OCI-LY1 (cell line): Measurements from ENCODE around the gene RAI1.

Experiments
- H2AFZ ChIP-seq: fragments of 200-600 bp; sonication (generic), shearing (Covaris generic); 2 replicates; pipeline ENCODE4 v1.6.0; 2014; ENCODE audit warnings: antibody characterized with exemption, mild to moderate bottlenecking, low read length
- H3F3A ChIP-seq: fragments of 200-600 bp; sonication (generic), shearing (Covaris generic); 2 replicates; pipeline ENCODE4 v1.6.0; 2014; ENCODE audit warnings: mild to moderate bottlenecking, antibody characterized with exemption, low read length, moderate library complexity; ENCODE audit not compliant: insufficient read depth
- H3K27ac ChIP-seq: fragments of 200-600 bp; sonication (generic); 2 replicates; pipeline ENCODE4 v1.5.1; 2014; ENCODE audit warnings: low read length, mixed run types, mild to moderate bottlenecking, low read depth; ENCODE audit not compliant: poor library complexity, severe bottlenecking
- H3K27me3 ChIP-seq: fragments of 200-600 bp; sonication (generic); 2 replicates; pipeline ENCODE4 v1.6.0; 2014; ENCODE audit warnings: antibody characterized with exemption, mild to moderate bottlenecking, low read length, moderate library complexity; ENCODE audit not compliant: insufficient read depth
- H3K36me3 ChIP-seq: fragments of 200-600 bp; sonication (generic); 2 replicates; pipeline ENCODE4 v1.6.1; 2014; ENCODE audit warnings: mild to moderate bottlenecking, antibody characterized with exemption, low read length, moderate library complexity, mixed read lengths; ENCODE audit not compliant: insufficient read depth
- H3K4me1 ChIP-seq: fragments of 200-600 bp; sonication (generic); 2 replicates; pipeline ENCODE4 v1.5.1; 2014; ENCODE audit warnings: mild to moderate bottlenecking, low read length, moderate library complexity; ENCODE audit not compliant: insufficient read depth, severe bottlenecking
- H3K4me2 ChIP-seq: fragments of 200-600 bp; sonication (generic), shearing (Covaris generic); 2 replicates; pipeline ENCODE4 v1.6.1; 2014; ENCODE audit warnings: low read length
- H3K4me3 ChIP-seq: fragments of 200-600 bp; sonication (generic); 2 replicates; pipeline ENCODE4 v1.5.1; 2014; ENCODE audit warnings: low read length, low read depth, mild to moderate bottlenecking, mixed read lengths; ENCODE audit not compliant: poor library complexity, severe bottlenecking
- H3K79me2 ChIP-seq: fragments of 200-600 bp; shearing (Covaris generic); 2 replicates; pipeline ENCODE4 v1.6.1; 2016; ENCODE audit warnings: mixed run types, low read length, mixed read lengths; ENCODE audit not compliant: insufficient read depth
- H3K9ac ChIP-seq: fragments of 200-600 bp; sonication (generic), shearing (Covaris generic); 2 replicates; pipeline ENCODE4 v1.6.1; 2014; ENCODE audit warnings: mild to moderate bottlenecking, low read length, mixed read lengths
- H3K9me2 ChIP-seq: fragments of 200-600 bp; sonication (generic), shearing (Covaris generic); 2 replicates; pipeline ENCODE4 v1.6.1; 2014; ENCODE audit warnings: low read depth, mild to moderate bottlenecking, low read length, mixed read lengths
- H3K9me3 ChIP-seq: fragments of 200-600 bp; shearing (Covaris generic); 2 replicates; pipeline ENCODE4 v1.6.1; 2014; ENCODE audit warnings: low read length, mixed read lengths
- H4K20me1 ChIP-seq: fragments of 200-600 bp; sonication (generic), shearing (Covaris generic); 2 replicates; pipeline ENCODE4 v1.6.0; 2016; ENCODE audit warnings: mild to moderate bottlenecking, low read length; ENCODE audit not compliant: insufficient read depth
- CTCF ChIP-seq: fragments of 200-600 bp; sonication (generic), shearing (Covaris generic); IDR thresholded peaks from 2 replicates; pipeline ENCODE4 v1.5.1; 2017; ENCODE audit warnings: mild to moderate bottlenecking, antibody characterized with exemption, low read length, moderate library complexity, mixed read lengths
- EZH2 ChIP-seq: fragments of 200-600 bp; sonication (generic), shearing (Covaris generic); IDR thresholded peaks from 2 replicates; pipeline ENCODE4 v1.8.0; 2017; ENCODE audit warnings: borderline replicate concordance, mixed run types, mild to moderate bottlenecking, antibody characterized with exemption, low read length, moderate library complexity, mixed read lengths

Gene RAI1

GRCh38 chr17:17667231-17667630, 14.0 kb upstream of the RAI1 start:
- Histone ChIP-seq H2AFZ (no peak overlapping the region), H3K36me3 (no peaks in the 10 kb centered on the region), H3K9ac (no peak overlapping the region), H3K9me2 (no peaks in the 10 kb centered on the region), H3F3A (no peaks in the 10 kb centered on the region), H3K4me2 (no peak overlapping the region), H4K20me1 (no peaks in the 10 kb centered on the region), H3K4me1 (peaks cover 20% of the 10 kb centered on the region), H3K4me3 (no peak overlapping the region), H3K79me2 (no peaks in the 10 kb centered on the region), H3K9me3 (no peaks in the 10 kb centered on the region), H3K27me3 (peaks cover 6% of the 10 kb centered on the region), H3K27ac (no peak overlapping the region)
- TF ChIP-seq EZH2 (no peak), CTCF (no peak)

- TF ChIP-seq EZH2, result no peak
- no peak for TF ChIP-seq CTCF
- Histone ChIP-seq H3K27ac (no peak overlapping the region), H3K9ac (no peak overlapping the region), H3K79me2 (no peaks in the 10 kb centered on the region), H3K36me3 (no peaks in the 10 kb centered on the region), H3F3A (no peaks in the 10 kb centered on the region), H3K4me3 (no peak overlapping the region), H2AFZ (no peak overlapping the region), H3K9me3 (no peaks in the 10 kb centered on the region), H3K9me2 (no peaks in the 10 kb centered on the region), H3K4me2 (no peak overlapping the region), H4K20me1 (no peaks in the 10 kb centered on the region), H3K27me3 (peaks cover 6% of the 10 kb centered on the region), H3K4me1 (peaks cover 17% of the 10 kb centered on the region)
Measured at GRCh38 chr17:17667947-17668346, 13.3 kb upstream of the RAI1 start.

GRCh38 chr17:17668358-17668757, 12.9 kb upstream of the RAI1 start:
- H3K27me3 ChIP-seq, result peaks cover 6% of the 10 kb centered on the region
- TF ChIP-seq EZH2, result no peak
- no peaks in the 10 kb centered on the region for H3K9me2 ChIP-seq
- no peak overlapping the region for H3K4me2 ChIP-seq
- no peaks in the 10 kb centered on the region for H3K36me3 ChIP-seq
- H3K27ac ChIP-seq, result no peak overlapping the region
- peaks cover 13% of the 10 kb centered on the region for H3K4me1 ChIP-seq
- no peak overlapping the region for H2AFZ ChIP-seq
- no peak overlapping the region for H3K9ac ChIP-seq
- no peaks in the 10 kb centered on the region for H3K79me2 ChIP-seq
- no peaks in the 10 kb centered on the region for H4K20me1 ChIP-seq
- H3K4me3 ChIP-seq, result no peak overlapping the region
- H3F3A ChIP-seq, result no peaks in the 10 kb centered on the region
- no peaks in the 10 kb centered on the region for H3K9me3 ChIP-seq

DNA sequence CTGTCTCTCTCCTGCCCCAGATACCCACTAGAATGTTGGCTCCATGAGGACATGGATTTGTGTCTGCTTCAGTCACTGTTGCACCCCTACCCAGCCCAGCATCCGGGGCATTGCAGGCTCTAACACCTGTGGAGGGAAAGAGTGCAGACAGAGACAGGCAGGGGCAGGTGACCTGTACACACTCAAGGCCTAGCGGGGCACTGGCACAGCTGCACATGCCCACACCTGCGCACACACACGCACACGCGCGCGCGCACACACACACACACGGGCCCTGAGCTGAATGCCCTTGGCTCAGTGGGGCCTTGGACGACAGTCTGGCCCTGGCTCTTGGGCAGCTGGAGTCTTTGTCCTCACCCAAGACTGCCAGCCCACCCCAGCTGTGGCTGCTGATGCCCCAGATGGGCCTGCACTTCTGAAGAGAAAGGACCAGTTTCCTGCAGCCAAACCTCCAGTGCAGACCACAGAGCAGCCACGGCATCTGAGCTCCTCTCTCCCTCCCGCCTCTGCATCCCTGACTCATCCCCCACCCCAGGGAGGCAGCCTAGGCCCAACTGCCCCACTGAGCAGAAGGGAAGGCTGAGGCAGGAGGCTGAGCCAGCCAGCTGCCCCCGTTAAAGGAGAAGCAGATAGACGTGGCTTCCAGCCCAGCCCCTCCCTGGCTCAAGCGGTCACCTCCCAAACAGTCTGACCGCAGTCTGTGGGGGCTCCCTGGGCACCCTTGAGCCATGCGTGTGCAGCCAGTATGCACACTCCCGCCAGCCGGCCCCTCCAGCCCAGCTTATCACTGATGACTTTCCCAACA, 12.3 kb upstream of the RAI1 start:
- no peaks in the 10 kb centered on the region for H3K79me2 ChIP-seq
- no peaks in the 10 kb centered on the region for H3K36me3 ChIP-seq
- H3K4me3 ChIP-seq, result no peak overlapping the region
- H2AFZ ChIP-seq, result no peak overlapping the region
- no peaks in the 10 kb centered on the region for H4K20me1 ChIP-seq
- H3K9me3 ChIP-seq, result no peaks in the 10 kb centered on the region
- H3K9ac ChIP-seq, result no peak overlapping the region
- no peaks in the 10 kb centered on the region for H3K9me2 ChIP-seq
- H3F3A ChIP-seq, result no peaks in the 10 kb centered on the region
- H3K27ac ChIP-seq, result no peak overlapping the region
- peaks cover 6% of the 10 kb centered on the region for H3K4me1 ChIP-seq
- H3K27me3 ChIP-seq, result peaks cover 6% of the 10 kb centered on the region
- TF ChIP-seq CTCF (no peak), EZH2 (no peak)
- H3K4me2 ChIP-seq, result no peak overlapping the region
